NCI-H1105 (cell line): ENCODE measurements around the gene NEMP2.

ENCODE experiments used
- DNase-seq: peaks from one replicate; lab custom pipeline; 2025; lab: John Stamatoyannopoulos, UW

NEMP2 gene

GRCh38 chr2:190554357-190555006 lies 20.0 kb upstream of the NEMP2 start:
- no peak for DNase-seq

DNA sequence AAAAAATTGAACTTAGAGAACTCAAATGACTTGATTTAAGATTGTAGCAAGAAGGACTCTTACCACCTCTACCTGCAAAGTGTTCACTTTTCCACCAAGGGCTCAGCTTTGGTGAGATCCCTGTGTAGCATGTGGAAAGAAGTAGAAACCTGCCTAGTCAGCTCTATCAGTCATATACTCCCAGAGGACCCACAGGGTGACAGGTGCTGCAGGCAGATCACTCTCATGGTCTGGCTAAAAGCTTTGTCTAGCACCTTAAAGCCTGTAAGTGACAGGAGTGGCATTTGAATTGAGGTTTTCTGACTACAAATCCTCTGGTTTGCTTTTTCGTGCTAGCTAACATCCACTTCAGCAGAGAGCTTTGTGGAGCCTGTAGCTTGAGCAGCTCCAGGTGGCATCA lies 18.7 kb upstream of the NEMP2 start:
- DNase-seq = no peak

DNA sequence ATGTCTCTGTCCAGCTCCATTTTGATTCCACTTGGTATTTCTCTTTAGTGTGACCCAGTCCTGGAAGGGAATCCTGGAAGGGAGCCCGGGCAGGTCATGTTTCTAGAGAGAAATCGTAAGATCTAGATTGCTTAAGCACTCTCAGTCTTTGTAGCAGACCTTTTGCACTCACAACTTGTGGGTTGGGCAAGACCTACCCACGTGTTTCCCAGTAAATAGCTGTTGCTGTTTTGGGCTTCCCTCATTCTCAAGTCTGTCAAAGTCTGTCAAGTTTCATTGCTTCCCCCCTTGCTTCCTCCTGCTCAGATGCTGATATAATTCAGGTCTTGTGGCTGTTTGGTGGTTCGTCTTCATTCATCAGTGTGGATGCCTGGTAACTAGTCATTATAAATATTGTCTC lies 17.4 kb upstream of the NEMP2 start:
- DNase-seq = no peak

DNA sequence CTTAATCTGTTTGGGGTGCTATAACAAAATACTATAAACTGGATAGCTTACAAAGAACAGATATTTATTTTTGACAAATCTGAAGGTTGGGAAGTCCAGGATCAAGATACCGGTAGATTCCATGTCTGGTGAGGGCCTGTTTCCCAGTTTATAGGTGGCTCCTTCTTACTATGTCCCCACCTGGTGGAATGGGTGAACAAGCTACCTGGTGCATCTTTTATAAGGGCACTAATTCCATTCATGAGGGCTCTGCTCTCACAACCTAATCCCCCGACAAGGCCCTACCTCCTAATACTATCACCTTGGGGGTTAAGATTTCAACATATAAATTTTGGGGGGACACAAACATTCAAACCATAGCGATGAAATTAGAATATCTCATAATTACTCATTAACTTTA lies 15.6 kb upstream of the NEMP2 start:
- DNase-seq = no peak

DNA sequence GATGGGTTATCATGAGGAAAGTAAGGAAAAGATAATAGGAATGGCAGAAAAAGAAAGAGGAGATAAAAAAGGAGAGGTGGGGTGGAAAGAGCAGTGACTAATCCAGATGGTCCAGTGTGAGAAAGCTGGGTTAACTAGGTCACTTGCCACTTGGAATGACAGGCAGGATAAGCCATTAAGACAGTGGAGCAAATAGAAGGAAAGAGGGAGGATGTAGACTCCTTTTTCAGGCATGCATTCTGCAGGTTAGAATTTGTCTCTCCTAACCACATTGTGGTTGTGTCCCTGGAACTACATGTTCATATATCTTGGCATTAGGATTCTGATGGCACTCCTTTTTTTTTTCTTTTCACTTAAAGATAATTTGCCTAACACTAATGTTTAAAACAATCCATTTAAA lies 13.4 kb upstream of the NEMP2 start:
- no peak for DNase-seq

DNA sequence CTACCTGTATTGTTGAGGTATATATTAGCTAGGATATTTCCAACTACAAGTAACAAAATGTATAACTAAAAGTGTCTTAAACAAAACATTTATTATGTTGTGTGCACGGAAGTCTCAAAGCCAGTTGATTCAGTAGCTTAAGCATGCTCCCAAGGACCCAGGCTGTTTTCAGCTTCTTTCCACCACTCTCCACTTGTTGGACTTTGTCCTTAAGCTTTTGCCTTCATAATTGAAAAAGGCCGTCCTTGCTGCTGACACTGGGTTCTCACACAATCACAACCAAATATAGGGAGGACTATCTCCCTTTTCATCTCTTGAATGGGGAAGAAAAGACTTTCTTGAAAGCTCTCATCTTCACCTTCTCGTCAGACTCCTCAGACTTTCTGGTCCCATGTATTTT lies 12.2 kb upstream of the NEMP2 start:
- DNase-seq = no peak

DNA sequence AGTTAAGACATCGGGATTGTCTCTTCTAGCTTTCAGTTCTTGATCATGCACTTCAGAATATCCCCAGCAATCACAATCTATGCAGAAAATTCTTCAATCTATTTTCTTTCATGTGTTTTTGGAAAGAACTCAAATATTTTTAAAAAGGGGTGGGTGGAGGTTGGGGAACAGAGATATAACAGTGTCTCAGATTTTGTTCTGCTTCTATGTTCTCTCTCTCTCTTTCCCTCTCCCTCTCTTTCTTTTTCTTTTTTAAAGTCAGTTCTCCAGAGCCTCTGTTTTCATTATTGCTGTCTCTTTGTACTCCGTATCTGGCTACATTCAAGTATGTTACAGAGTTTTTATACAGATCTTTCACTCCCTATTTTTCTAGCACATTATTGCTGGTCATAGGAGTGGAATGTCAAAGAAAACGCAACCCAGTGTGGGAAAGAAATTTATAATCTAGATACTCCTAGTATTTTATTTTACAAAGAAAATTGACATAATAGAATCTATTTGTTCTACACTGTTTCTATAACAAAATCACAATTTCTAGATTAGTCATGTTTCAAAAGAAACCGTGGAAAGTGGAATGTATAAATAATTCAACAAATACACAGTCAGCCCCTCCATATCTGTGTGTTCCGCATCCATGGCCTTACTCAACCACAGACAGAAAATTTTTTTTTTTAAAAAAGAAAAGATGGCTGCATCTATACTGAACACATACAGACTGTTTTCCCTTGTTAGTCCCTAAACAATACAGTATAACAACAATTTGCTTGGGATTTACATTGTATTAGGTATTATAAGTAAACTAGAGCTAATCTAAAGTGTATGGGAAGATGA lies 11.2 kb upstream of the NEMP2 start:
- DNase-seq = no peak

DNA sequence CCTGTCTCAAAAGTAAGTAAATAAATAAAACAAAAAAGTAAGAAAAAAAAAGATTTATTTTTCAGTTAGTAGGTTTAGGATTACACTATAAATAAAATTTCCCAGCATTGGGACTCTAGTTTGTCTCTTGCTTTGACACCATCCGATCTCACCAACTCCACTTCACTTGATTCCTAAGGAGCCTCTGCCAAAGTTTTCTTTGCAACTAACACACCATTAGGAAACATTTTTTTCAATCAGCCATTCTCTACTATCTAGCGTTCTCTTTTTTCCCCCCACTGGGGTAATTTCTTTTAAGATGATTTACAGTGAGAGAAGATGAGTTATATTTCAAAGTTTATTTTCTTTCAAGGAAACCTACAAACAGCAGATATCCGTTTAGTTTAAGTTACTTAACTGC lies 10.6 kb upstream of the NEMP2 start:
- no peak for DNase-seq

DNA sequence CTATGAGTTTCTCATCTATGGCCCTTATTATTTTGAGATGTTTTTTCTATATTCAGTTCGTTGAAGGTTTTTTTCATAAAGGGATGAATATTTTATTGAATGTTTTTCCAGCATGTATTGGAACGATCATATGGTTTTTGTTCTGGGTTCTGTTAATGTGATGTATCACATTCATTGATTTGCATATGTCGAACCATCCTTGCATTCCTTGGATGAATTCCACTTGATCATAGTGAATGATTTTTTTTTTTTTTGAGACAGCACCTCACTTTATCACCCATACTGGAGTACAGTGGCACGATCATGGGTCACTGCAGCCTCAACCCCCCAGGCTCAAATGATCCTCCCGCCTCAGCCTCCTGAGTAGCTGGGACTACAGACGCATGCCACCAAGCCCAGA lies 5.5 kb upstream of the NEMP2 start:
- no peak for DNase-seq

GRCh38 chr2:190538201-190538600 lies 3.7 kb upstream of the NEMP2 start:
- no peak for DNase-seq

- no peak for DNase-seq
Measured at GRCh38 chr2:190537765-190538164, 3.2 kb upstream of the NEMP2 start.

DNA sequence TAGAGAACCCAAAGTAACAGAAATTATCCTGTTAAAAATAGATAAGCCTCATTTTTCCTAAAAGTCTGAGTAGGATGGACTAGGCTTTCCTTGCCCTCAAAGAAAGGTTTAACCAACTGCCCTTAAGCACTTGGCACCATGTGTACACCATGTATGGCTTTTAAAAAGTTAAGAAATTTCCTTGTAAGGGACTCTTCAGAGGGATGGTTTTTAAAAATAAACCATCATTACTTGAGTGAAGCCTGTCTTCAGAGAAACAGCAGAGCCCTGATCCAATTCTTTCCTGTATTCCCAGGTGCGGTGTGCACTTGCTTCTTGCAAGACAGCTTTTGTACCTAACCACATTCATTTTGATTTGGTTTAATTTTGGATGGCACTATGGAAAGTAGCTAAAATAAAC lies 1.1 kb upstream of the NEMP2 start:
- DNase-seq = no peak

- no peak for DNase-seq
Measured at GRCh38 chr2:190535121-190535439, 558 bp upstream of the NEMP2 start.

- DNase-seq = no peak
Measured at GRCh38 chr2:190533968-190534309, 583 bp downstream of the NEMP2 start.

GRCh38 chr2:190533175-190533967 lies 1.2 kb downstream of the NEMP2 start:
- DNase-seq = no peak

- no peak for DNase-seq
Measured at GRCh38 chr2:190532581-190532980, 1.9 kb downstream of the NEMP2 start.

GRCh38 chr2:190530248-190530900 lies 4.1 kb downstream of the NEMP2 start:
- DNase-seq = no peak

GRCh38 chr2:190529486-190530247 lies 4.9 kb downstream of the NEMP2 start:
- no peak for DNase-seq

DNA sequence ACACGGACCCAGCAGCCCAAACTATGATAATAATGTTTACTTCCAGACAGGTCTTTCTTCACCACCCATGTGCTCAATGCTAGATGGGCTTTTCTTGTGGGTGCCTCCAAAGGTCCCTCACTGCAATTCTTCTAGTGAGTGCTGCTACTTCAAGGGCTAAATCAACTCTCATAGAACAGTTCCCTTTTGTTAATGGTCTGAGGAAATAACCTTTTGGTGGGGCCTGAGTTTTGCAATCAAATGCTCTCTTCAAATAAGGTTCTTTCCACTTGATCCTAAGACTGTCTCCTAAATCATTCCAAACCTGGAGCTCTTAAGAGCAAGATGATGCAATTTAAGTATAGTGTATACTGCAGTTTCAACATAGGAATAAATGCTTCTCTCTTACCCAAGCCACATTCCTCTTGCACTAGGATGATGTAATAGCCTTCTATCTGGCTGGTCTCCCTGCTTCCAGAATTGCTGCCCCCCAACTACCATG lies 6.0 kb downstream of the NEMP2 start:
- DNase-seq = no peak

DNA sequence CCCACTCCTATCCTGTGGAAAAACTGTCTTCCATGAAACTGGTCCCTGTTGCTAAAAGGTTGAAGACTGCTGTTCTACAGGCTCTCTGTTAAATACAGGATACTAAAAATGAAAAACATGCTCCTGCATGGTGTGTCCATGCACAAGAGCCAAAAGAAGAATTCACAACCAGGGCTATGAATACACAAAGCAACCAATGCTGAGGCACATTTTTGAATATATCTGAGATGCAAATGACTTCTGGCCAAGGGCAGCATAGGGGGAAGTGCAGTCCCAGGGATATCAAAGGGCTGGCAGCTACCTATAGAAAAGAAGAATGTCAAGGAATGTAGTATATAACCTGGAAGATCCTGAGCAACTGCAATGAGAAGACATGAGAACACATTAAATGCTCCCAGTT lies 6.6 kb downstream of the NEMP2 start:
- no peak for DNase-seq

GRCh38 chr2:190527214-190527613 lies 7.3 kb downstream of the NEMP2 start:
- DNase-seq = no peak
